ENCODE results near the gene NXPE3. TPM values are rescaled to one million over a fixed set of nuclear protein-coding genes. Genes with fewer than 3 reads are reported as not detected.

NXPE3 gene
- total RNA-seq, 1 donor, result 22.0 TPM

DNA sequence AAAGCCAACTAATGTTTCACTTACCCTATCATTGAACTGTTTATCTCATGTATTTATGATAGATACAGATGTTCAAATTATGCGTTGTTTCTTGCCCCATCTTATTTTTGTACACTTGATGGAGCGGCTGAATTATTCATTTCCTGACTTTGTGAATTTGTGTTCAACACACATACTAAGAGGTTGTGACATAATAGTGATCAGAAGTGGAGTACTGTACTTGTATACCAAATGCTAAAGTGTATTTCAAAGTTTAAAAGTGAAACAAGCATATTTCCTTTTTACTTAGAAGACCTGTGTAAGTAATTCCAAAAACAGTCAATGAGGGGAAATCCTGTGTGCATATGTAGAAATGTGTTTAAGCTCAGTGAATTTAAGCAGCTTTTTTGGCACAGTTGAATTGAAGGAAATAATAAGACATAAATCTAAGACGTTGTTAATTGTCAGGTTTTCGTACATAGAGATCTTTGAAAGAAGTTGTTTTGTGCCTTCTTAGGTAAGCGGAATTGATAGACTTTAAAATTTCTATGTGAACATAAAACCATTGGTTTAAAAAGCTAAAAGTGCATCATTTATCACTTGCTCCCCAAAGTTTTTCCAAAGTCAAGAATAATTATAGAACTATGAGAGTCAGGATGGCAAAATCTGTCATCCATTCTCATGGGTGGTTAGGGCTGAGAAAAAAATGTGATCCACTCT is 72.2 kb downstream of the NXPE3 start:
- no peak for DNase-seq (ENCODE audit: low read depth)
- TF ChIP-seq, protein P1, sequence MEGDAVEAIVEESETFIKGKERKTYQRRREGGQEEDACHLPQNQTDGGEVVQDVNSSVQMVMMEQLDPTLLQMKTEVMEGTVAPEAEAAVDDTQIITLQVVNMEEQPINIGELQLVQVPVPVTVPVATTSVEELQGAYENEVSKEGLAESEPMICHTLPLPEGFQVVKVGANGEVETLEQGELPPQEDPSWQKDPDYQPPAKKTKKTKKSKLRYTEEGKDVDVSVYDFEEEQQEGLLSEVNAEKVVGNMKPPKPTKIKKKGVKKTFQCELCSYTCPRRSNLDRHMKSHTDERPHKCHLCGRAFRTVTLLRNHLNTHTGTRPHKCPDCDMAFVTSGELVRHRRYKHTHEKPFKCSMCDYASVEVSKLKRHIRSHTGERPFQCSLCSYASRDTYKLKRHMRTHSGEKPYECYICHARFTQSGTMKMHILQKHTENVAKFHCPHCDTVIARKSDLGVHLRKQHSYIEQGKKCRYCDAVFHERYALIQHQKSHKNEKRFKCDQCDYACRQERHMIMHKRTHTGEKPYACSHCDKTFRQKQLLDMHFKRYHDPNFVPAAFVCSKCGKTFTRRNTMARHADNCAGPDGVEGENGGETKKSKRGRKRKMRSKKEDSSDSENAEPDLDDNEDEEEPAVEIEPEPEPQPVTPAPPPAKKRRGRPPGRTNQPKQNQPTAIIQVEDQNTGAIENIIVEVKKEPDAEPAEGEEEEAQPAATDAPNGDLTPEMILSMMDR (IDR thresholded peaks at IDR 0.05; ENCODE audit: insufficient read depth, low read depth, low read length), result no peak
- peak overlapping the region; percentile 75 for H3K4me3 ChIP-seq (ENCODE audit: low read depth, low read length)

DNA sequence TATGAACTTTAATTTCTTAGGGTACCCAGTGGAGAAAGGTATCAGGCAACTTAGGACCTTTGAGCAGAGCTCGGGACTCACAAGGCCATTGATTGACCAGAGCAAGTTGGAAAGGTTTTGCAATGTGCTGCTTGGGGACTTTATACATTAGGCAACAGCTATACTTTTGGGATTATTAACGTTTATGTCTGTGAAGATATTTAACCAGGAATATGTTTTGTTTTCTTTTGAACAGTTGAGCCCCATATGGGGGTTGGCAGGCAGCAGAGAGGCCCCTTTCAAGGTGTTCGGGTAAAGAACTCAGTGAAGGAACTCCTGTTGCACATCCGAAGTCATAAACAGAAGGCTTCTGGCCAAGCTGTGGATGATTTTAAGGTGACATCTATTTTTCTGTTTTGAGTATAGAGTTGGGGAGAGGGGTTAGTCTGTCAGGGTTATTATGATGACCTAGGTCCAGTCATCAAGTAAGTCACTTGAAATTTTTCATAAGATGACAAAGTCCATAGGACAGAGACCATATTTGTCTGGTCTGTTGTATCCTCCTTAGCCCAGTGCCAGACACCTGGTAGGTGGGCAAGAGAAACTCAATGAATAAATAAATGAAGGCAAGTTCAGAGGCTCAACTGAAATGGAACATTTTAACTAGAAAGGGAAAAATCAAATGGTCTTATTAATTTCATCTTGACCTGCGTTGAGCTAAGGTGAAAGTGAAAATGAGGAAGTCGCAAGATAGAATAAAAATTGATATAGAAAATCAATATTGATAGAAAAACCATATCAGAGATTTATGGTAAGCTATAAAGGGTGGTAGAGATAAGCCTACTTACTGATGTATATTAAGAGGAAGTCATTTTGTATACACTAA is 73.1 kb downstream of the NXPE3 start:
- TF ChIP-seq, protein P1 (IDR thresholded peaks at IDR 0.05; ENCODE audit: insufficient read depth, low read depth, low read length), result no peak
- no peak for DNase-seq (ENCODE audit: low read depth)
- peak overlapping the region; percentile 75 for H3K4me3 ChIP-seq (ENCODE audit: low read depth, low read length)

DNA sequence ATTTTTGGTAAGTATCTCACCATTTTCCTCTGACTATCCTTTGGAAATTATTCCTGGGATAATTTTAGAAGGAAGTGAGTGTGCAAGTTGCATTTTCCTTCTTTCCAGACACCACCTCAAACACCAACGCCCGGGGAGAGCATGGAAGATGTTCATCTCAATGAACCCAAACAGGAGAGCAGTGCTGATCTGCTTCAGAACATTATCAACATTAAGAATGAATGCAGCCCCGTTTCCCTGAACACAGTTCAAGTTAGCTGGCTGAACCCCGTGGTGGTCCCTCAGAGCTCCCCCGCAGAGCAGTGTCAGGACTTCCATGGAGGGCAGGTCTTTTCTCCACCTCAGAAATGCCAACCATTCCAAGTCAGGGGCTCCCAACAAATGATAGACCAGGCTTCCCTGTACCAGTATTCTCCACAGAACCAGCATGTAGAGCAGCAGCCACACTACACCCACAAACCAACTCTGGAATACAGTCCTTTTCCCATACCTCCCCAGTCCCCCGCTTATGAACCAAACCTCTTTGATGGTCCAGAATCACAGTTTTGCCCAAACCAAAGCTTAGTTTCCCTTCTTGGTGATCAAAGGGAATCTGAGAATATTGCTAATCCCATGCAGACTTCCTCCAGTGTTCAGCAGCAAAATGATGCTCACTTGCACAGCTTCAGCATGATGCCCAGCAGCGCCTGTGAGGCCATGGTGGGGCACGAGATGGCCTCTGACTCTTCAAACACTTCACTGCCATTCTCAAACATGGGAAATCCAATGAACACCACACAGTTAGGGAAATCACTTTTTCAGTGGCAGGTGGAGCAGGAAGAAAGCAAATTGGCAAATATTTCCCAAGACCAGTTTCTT is 74.2 kb downstream of the NXPE3 start:
- DNase-seq (ENCODE audit: low read depth), result no peak
- TF ChIP-seq, protein P1 (IDR thresholded peaks at IDR 0.05; ENCODE audit: insufficient read depth, low read depth, low read length), result no peak
- peak overlapping the region; percentile 75 for H3K4me3 ChIP-seq (ENCODE audit: low read depth, low read length)

DNA sequence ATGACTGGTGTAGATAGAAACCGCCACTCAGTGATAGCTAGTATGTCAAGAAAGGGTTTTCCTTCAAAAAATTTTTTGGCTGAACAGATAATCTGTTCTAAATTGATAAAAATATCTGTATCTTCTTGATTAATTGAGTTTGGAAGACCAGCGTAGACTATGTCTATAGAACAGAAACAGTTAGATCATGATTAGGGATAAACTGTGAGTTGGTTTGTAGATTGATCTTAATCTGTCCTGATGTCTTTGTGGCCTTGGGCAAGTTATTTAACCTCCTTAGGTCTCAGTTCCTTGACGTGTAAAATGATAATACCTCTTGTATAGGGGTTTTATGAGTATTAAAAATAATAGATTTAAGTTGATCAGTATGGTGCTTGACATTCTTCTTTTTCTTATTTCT is 75.0 kb downstream of the NXPE3 start:
- peak overlapping the region; percentile 13 for H3K4me3 ChIP-seq (ENCODE audit: low read depth, low read length)
- TF ChIP-seq, protein P1 (IDR thresholded peaks at IDR 0.05; ENCODE audit: insufficient read depth, low read depth, low read length), result no peak
- no peak for DNase-seq (ENCODE audit: low read depth)

DNA sequence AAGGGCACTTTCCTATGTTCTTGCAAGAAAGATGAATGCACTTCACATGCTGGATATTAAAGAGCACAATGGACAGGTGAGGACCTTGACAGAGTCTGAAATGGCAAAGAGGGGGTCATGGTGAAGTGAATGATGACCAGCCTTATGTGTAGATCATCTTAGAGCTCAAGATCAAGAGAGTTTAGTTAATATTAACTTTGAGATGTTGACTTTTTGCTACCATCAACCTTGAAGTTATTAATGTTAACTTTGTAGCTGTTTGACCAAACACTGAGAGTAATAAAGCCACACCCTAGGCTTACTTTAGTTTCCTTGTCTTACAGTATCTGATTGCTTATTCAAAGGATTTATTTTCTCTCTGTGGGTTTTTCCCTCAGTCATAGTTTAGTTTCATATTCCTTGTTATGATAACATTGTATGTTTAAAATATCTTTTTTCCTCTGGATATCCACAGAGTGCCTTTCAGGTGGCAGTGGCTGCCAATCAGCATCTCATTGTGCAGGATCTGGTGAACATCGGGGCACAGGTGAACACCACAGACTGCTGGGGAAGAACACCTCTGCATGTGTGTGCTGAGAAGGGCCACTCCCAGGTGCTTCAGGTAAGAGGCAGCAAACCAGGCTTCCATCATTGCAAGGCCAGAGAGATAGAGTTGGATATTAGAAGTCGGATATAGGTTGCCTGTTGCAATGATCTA is 75.7 kb downstream of the NXPE3 start:
- peak overlapping the region; percentile 28 for H3K4me3 ChIP-seq (ENCODE audit: low read depth, low read length)
- no peak for DNase-seq (ENCODE audit: low read depth)
- TF ChIP-seq, protein P1 (IDR thresholded peaks at IDR 0.05; ENCODE audit: insufficient read depth, low read depth, low read length), result no peak

DNA sequence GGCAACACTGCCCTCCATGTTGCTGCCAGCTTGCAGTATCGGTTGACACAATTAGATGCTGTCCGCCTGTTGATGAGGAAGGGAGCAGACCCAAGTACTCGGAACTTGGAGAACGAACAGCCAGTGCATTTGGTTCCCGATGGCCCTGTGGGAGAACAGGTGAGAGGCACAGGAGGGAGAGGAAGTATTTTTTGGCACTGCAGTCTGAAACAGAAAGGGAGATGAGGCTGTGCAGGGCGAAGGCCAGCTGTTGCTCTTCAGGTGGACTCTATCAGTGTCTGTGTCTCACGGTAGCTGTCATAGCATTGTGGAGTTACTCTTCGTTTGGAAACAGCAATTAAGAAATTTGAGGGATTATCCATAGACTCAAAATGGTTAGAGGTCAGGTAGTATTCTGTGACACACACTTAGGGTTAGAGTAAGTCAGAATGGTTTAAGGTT is 78.3 kb downstream of the NXPE3 start:
- H3K4me3 ChIP-seq (ENCODE audit: low read depth, low read length), result peak overlapping the region; percentile 35
- no peak for DNase-seq (ENCODE audit: low read depth)
- TF ChIP-seq, protein P1 (IDR thresholded peaks at IDR 0.05; ENCODE audit: insufficient read depth, low read depth, low read length), result no peak

Data from fibroblast of villous mesenchyme (primary cell).